SK-N-SH treated with all-trans-retinoic acid at 6 μM for 48 hours (cell line): ENCODE results near the gene LARGE1.
"Not testable (repeated sequence)": the region's sequence is repeated elsewhere in the genome, so short reads cannot be mapped to it uniquely, and the experiment has no call there.

Experiments
- ATAC-seq: fragments of 200-7000 bp; cut with Tn5 transposase; 3 replicates; pipeline ENCODE4 v1.9.1; 2020; ENCODE audit warnings: mild to moderate bottlenecking, moderate library complexity
- ARNTL ChIP-seq: fragments of 450-650 bp; formaldehyde crosslinking; IDR thresholded peaks from 2 replicates; pipeline ENCODE4 v1.5.0; 2020; ENCODE audit warnings: low read depth, mild to moderate bottlenecking, moderate library complexity, borderline replicate concordance
- BACH2 ChIP-seq: fragments of 250-450 bp; sonication (Bioruptor Pico); IDR thresholded peaks from 2 replicates; pipeline ENCODE4 v1.9.0; 2021; ENCODE audit warnings: mild to moderate bottlenecking, borderline replicate concordance
- CSDC2 ChIP-seq: fragments of 250-450 bp; sonication (Bioruptor Pico); IDR thresholded peaks from 2 replicates; pipeline ENCODE4 v1.5.0; 2020; ENCODE audit warnings: mild to moderate bottlenecking, moderate library complexity
- ESRRG ChIP-seq: fragments of 250-450 bp; sonication (Bioruptor Pico); IDR thresholded peaks from 2 replicates; pipeline ENCODE4 v1.6.1; 2021; ENCODE audit warnings: mild to moderate bottlenecking
- GLIS3 ChIP-seq: fragments of 250-450 bp; sonication (Bioruptor Pico); IDR thresholded peaks from 2 replicates; pipeline ENCODE4 v1.5.0; 2020; ENCODE audit warnings: mild to moderate bottlenecking, moderate library complexity
- ISL1 ChIP-seq: fragments of 250-450 bp; sonication (Bioruptor Pico); IDR thresholded peaks from 2 replicates; pipeline ENCODE4 v2.1.2; 2022; ENCODE audit warnings: mild to moderate bottlenecking, moderate library complexity
- OSR1 ChIP-seq: fragments of 250-450 bp; sonication (Bioruptor Pico); IDR thresholded peaks from 2 replicates; pipeline ENCODE4 v1.8.0; 2022; ENCODE audit warnings: moderate library complexity, mild to moderate bottlenecking, inconsistent platforms
- PATZ1 ChIP-seq: fragments of 250-450 bp; sonication (Bioruptor Pico); IDR thresholded peaks from 2 replicates; pipeline ENCODE4 v1.8.0; 2020; ENCODE audit warnings: mild to moderate bottlenecking, moderate library complexity, borderline replicate concordance
- POU6F1 ChIP-seq: fragments of 250-450 bp; sonication (Bioruptor Pico); IDR thresholded peaks from 2 replicates; pipeline ENCODE4 v1.8.0; 2021; ENCODE audit warnings: low read depth, mild to moderate bottlenecking, moderate library complexity, borderline replicate concordance
- PPARA ChIP-seq: fragments of 250-450 bp; sonication (Bioruptor Pico); IDR thresholded peaks from 2 replicates; pipeline ENCODE4 v1.5.0; 2020; ENCODE audit warnings: mild to moderate bottlenecking, borderline replicate concordance
- SNAI2 ChIP-seq: fragments of 250-450 bp; sonication (Bioruptor Pico); IDR thresholded peaks from 2 replicates; pipeline ENCODE4 v1.5.0; 2020; ENCODE audit warnings: mild to moderate bottlenecking, moderate library complexity
- TCF4 ChIP-seq: fragments of 250-450 bp; sonication (Bioruptor Pico); IDR thresholded peaks from 2 replicates; pipeline ENCODE4 v1.8.0; 2021; ENCODE audit warnings: mild to moderate bottlenecking, moderate library complexity, borderline replicate concordance
- TOX ChIP-seq: fragments of 250-450 bp; sonication (Bioruptor Pico); IDR thresholded peaks from 2 replicates; pipeline ENCODE4 v1.8.0; 2021; ENCODE audit warnings: mild to moderate bottlenecking, moderate library complexity, borderline replicate concordance
- TSHZ2 ChIP-seq: fragments of 250-450 bp; sonication (Bioruptor Pico); IDR thresholded peaks from 2 replicates; pipeline ENCODE4 v1.5.0; 2020; ENCODE audit warnings: mild to moderate bottlenecking, moderate library complexity
- ZC3H10 ChIP-seq: fragments of 250-450 bp; sonication (Bioruptor Pico); IDR thresholded peaks from 2 replicates; pipeline ENCODE4 v1.5.1; 2021; ENCODE audit warnings: mild to moderate bottlenecking, moderate library complexity
- ZFP3 ChIP-seq: fragments of 250-450 bp; sonication (Bioruptor Pico); IDR thresholded peaks from 2 replicates; pipeline ENCODE4 v1.5.0; 2020; ENCODE audit warnings: mild to moderate bottlenecking, moderate library complexity
- ZFP30 ChIP-seq: fragments of 450-650 bp; formaldehyde crosslinking; IDR thresholded peaks from 2 replicates; pipeline ENCODE4 v1.5.0; 2022; ENCODE audit warnings: mild to moderate bottlenecking, moderate library complexity
- ZNF565 ChIP-seq: fragments of 450-650 bp; formaldehyde crosslinking; conservative IDR thresholded peaks from 2 replicates; pipeline ENCODE4 v1.5.0; 2020; ENCODE audit warnings: low read depth, mild to moderate bottlenecking, moderate library complexity
- ZNF70 ChIP-seq: fragments of 450-650 bp; formaldehyde crosslinking; IDR thresholded peaks from 2 replicates; pipeline ENCODE4 v1.5.0; 2020; ENCODE audit warnings: mild to moderate bottlenecking, moderate library complexity
- ZNF8 ChIP-seq: fragments of 450-650 bp; formaldehyde crosslinking; IDR thresholded peaks from 2 replicates; pipeline ENCODE4 v1.5.0; 2020; ENCODE audit warnings: mild to moderate bottlenecking, moderate library complexity
- TF ChIP-seq, protein P1 (sequence below): fragments of 250-450 bp; sonication (Bioruptor Pico); IDR thresholded peaks from 2 replicates; pipeline ENCODE4 v1.5.1; 2021; ENCODE audit warnings: mild to moderate bottlenecking, moderate library complexity

LARGE1 gene

GRCh38 chr22:33379836-33380235 lies 540.4 kb downstream of the LARGE1 start:
- TF ChIP-seq OSR1 (CRISPR knock-in tag) (no peak), ESRRG (CRISPR knock-in tag) (no peak), ZFP3 (CRISPR knock-in tag) (no peak), ZNF70 (CRISPR knock-in tag) (no peak), PATZ1 (no peak), POU6F1 (CRISPR knock-in tag) (no peak), CSDC2 (CRISPR knock-in tag) (no peak), TSHZ2 (CRISPR knock-in tag) (no peak), GLIS3 (no peak), PPARA (CRISPR knock-in tag) (no peak), TOX (CRISPR knock-in tag) (no peak), ZC3H10 (CRISPR knock-in tag) (no peak), ZNF565 (no peak), SNAI2 (CRISPR knock-in tag) (no peak), BACH2 (CRISPR knock-in tag) (no peak), ARNTL (no peak)
- TF ChIP-seq, protein P1, sequence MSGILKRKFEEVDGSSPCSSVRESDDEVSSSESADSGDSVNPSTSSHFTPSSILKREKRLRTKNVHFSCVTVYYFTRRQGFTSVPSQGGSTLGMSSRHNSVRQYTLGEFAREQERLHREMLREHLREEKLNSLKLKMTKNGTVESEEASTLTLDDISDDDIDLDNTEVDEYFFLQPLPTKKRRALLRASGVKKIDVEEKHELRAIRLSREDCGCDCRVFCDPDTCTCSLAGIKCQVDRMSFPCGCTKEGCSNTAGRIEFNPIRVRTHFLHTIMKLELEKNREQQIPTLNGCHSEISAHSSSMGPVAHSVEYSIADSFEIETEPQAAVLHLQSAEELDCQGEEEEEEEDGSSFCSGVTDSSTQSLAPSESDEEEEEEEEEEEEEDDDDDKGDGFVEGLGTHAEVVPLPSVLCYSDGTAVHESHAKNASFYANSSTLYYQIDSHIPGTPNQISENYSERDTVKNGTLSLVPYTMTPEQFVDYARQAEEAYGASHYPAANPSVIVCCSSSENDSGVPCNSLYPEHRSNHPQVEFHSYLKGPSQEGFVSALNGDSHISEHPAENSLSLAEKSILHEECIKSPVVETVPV (CRISPR knock-in tag) = no peak
- no peak for ATAC-seq

DNA sequence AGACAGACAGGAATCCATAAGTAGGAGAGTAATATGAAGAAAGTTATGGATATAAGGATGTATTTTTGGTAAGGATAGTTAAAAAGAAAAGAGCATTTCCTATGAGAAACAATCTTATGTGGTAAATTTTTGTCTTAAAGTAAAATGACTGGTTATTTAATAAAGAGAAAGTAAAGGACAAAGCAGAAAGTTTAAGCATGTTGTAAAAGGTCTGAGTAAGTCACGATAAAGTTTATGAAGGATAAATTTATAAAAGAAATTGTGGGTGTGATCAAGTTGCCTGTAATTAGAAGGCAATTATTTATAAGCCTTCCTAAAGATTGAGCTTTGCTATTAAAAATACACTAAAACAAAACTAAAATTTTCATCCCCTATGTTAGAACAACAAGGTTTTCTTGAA lies 547.4 kb downstream of the LARGE1 start:
- TF ChIP-seq OSR1 (CRISPR knock-in tag) (no peak), ZNF565 (no peak), ZNF8 (CRISPR knock-in tag) (no peak), TCF4 (CRISPR knock-in tag) (no peak), TOX (CRISPR knock-in tag) (no peak), SNAI2 (CRISPR knock-in tag) (no peak), GLIS3 (no peak), POU6F1 (CRISPR knock-in tag) (no peak), ESRRG (CRISPR knock-in tag) (no peak), ISL1 (CRISPR knock-in tag) (no peak), BACH2 (CRISPR knock-in tag) (no peak)
- TF ChIP-seq, all 23 proteins: peak for 0
- ATAC-seq = no peak

DNA sequence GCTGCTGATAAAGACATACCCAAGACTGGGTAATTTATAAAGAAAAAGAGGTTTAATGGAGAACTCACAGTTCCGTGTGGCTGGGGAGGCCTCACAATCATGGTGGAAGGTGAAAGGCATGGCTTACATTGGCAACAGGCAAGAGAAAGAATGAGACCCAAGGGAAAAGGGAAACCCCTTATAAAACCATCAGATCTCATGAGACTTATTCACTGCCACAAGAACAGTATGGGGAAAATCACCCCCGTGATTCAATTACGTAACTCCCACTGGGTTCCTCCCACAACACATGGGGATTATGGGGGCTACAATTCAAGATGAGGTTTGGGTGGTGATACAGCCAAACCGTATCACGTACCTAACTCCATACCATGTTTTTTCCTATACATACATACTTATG lies 557.0 kb downstream of the LARGE1 start:
- not testable (repeated sequence) for ATAC-seq

DNA sequence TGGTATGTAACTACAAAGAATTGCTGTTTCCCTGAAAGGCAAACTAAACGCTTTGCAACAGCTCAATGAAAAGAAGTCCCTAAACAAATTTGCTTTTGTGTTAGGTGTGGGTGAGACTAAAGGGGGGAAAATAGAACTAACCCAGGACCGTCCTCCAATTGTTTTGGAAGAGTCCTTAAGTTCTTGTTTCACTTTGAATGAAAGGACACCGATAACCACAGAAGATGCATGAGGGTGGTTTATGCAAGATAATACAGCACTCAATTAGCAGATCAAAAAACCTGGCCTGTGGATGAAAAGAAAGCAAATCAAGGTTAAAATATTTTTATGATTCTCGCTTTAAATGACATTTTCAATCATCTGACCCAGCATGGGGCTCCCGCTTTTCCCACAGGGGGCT lies 557.6 kb downstream of the LARGE1 start:
- no peak for ATAC-seq
- no peak for TF ChIP-seq TSHZ2 (CRISPR knock-in tag)
- TF ChIP-seq PATZ1 = no peak
- TF ChIP-seq PPARA (CRISPR knock-in tag) = no peak
- TF ChIP-seq ZFP30 (CRISPR knock-in tag) = no peak
- TF ChIP-seq ISL1 (CRISPR knock-in tag) = no peak
- TF ChIP-seq ESRRG (CRISPR knock-in tag) = no peak
- no peak for TF ChIP-seq ZC3H10 (CRISPR knock-in tag)
- no peak for TF ChIP-seq ZNF70 (CRISPR knock-in tag)
